Measurements from ENCODE around the gene PTAFR. TPM values are rescaled to one million over a fixed set of nuclear protein-coding genes. Genes with fewer than 3 reads are reported as not detected.
A peak's percentile ranks its signal among the peaks of the same experiment; 100 is the strongest.

Gene PTAFR
- total and polyA plus RNA-seq, 2 of the 4 experiments (the other 2 are of a cell fraction), result 0.17 to 0.18 TPM

- in situ Hi-C loops (cut with MboI; ENCODE audit: low sequenced_read_pairs), result no loop called here
- peaks cover 8% of the 10 kb centered on the region; the same call in 1 of the 2 replicates for H3K9me1 ChIP-seq (ENCODE audit: insufficient read depth, low read length)
- ATAC-seq (ENCODE audit: low read depth), result no peak
- no peaks in the 10 kb centered on the region for H3K79me1 ChIP-seq (ENCODE audit: low read depth in 1 of 2, low read length in 2 of 2)
- H2AK5ac ChIP-seq (ENCODE audit: low read depth, low read length), result no peak overlapping the region
- H3K14ac ChIP-seq (replicated peaks; ENCODE audit: low read depth, low read length), result no peak overlapping the region
- no peak overlapping the region for H2BK5ac ChIP-seq (ENCODE audit: low read depth, low read length, poor library complexity, severe bottlenecking)
- no peak overlapping the region for H2BK120ac ChIP-seq (ENCODE audit: low read depth, low read length)
- H2AK9ac ChIP-seq (replicated peaks; ENCODE audit: low read depth, low read length, poor library complexity), result no peak overlapping the region
- no peak for TF ChIP-seq RFX5 (IDR thresholded peaks at IDR 0.05; ENCODE audit: low read depth, low read length)
- peak; percentile 45 for TF ChIP-seq MAFK (IDR thresholded peaks at IDR 0.05; ENCODE audit: low read depth, low read length)
- TF ChIP-seq BHLHE40 (IDR thresholded peaks at IDR 0.05; ENCODE audit: low read depth, low read length), result no peak
- no peak for TF ChIP-seq SMC3 (IDR thresholded peaks at IDR 0.05; ENCODE audit: low read depth, low read length)
- TF ChIP-seq, protein P1, sequence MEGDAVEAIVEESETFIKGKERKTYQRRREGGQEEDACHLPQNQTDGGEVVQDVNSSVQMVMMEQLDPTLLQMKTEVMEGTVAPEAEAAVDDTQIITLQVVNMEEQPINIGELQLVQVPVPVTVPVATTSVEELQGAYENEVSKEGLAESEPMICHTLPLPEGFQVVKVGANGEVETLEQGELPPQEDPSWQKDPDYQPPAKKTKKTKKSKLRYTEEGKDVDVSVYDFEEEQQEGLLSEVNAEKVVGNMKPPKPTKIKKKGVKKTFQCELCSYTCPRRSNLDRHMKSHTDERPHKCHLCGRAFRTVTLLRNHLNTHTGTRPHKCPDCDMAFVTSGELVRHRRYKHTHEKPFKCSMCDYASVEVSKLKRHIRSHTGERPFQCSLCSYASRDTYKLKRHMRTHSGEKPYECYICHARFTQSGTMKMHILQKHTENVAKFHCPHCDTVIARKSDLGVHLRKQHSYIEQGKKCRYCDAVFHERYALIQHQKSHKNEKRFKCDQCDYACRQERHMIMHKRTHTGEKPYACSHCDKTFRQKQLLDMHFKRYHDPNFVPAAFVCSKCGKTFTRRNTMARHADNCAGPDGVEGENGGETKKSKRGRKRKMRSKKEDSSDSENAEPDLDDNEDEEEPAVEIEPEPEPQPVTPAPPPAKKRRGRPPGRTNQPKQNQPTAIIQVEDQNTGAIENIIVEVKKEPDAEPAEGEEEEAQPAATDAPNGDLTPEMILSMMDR (conservative IDR thresholded peaks at IDR 0.05; ENCODE audit: low read depth, low read length), result no peak
- no peak for TF ChIP-seq FOS (IDR thresholded peaks at IDR 0.05; ENCODE audit: low read depth, low read length)
- no peak for TF ChIP-seq MAZ (IDR thresholded peaks at IDR 0.05; ENCODE audit: borderline replicate concordance, low read depth, low read length)
- TF ChIP-seq MXI1 (IDR thresholded peaks at IDR 0.05; ENCODE audit: borderline replicate concordance, low read depth, low read length), result no peak
- no peak for TF ChIP-seq RAD21 (IDR thresholded peaks at IDR 0.05; ENCODE audit: low read length)
- no peak overlapping the region for H2BK20ac ChIP-seq (ENCODE audit: low read depth, low read length)
- H4K8ac ChIP-seq (ENCODE audit: low read depth in 2 of 2, low read length in 2 of 2), result no peak overlapping the region
- BruUV-seq (replicated peaks), result no TSS peak
- H2AFZ ChIP-seq (replicated peaks; ENCODE audit: low read length, poor library complexity), result no peak overlapping the region
- dilution Hi-C loops (cut with HindIII; ENCODE audit: low sequenced_read_pairs, unreplicated experiment), result no loop called here
- H3K36me3 ChIP-seq (ENCODE audit: control insufficient read depth, insufficient read depth, low read length), result no peaks in the 10 kb centered on the region
- ChIA-PET POLR2A (ENCODE audit: unreplicated experiment) (no interaction called here), CTCF (no interaction called here)
- H3K4me1 ChIP-seq (ENCODE audit: control insufficient read depth, insufficient read depth, low read length), result peaks cover 3% of the 10 kb centered on the region; the same call in 1 of the 2 replicates
- no peak for DNase-seq
- H4K5ac ChIP-seq (ENCODE audit: low read depth, low read length), result no peak overlapping the region
- H3K23ac ChIP-seq (ENCODE audit: low read depth, low read length), result no peak overlapping the region
- intact Hi-C loops (cut with micrococcal nuclease), result no loop called here
- H3K4me2 ChIP-seq (ENCODE audit: low read depth, low read length), result no peak overlapping the region
- no peak overlapping the region for H4K91ac ChIP-seq (ENCODE audit: insufficient read depth, low read depth, low read length)
- no peak overlapping the region for H3K4me3 ChIP-seq (ENCODE audit: insufficient read depth, low read depth, low read length)
- no peak overlapping the region for H3K18ac ChIP-seq (ENCODE audit: low read depth, low read length)
- H4K20me1 ChIP-seq (ENCODE audit: insufficient read depth, low read length), result no peaks in the 10 kb centered on the region
- no peak overlapping the region for H2BK15ac ChIP-seq (ENCODE audit: low read depth, low read length)
- no peaks in the 10 kb centered on the region; the same call in none of the 2 replicates for H3K9me3 ChIP-seq (ENCODE audit: control insufficient read depth, insufficient read depth, low read length)
- no peak overlapping the region for H3K9ac ChIP-seq (ENCODE audit: low read depth, low read length)
- no peak overlapping the region for H3K4ac ChIP-seq (ENCODE audit: low read depth, low read length)
- WGBS, 2 experiments (ENCODE audit: extremely low coverage in 2 of 2, insufficient read length in 1 of 2), result no CpG with 5 or more reads among the region's 2 CpGs
- H3K27me3 ChIP-seq (ENCODE audit: control insufficient read depth, insufficient read depth, low read length), result no peaks in the 10 kb centered on the region
- no peak overlapping the region for H3K27ac ChIP-seq (ENCODE audit: insufficient read depth, low read length)
- no peak overlapping the region for H3K56ac ChIP-seq (ENCODE audit: extremely low read depth, insufficient read depth, low read length)
These were observed 41.8 kb downstream of the PTAFR start for GRCh38 chr1:28134651-28135207.
